Measurements from ENCODE around the gene HCAR3. TPM values are rescaled to one million over a fixed set of nuclear protein-coding genes. Genes with fewer than 3 reads are reported as not detected.

The HCAR3 gene
- polyA plus RNA-seq, 1 of the 3 experiments (the other 2 are of a cell fraction) = not detected

DNA sequence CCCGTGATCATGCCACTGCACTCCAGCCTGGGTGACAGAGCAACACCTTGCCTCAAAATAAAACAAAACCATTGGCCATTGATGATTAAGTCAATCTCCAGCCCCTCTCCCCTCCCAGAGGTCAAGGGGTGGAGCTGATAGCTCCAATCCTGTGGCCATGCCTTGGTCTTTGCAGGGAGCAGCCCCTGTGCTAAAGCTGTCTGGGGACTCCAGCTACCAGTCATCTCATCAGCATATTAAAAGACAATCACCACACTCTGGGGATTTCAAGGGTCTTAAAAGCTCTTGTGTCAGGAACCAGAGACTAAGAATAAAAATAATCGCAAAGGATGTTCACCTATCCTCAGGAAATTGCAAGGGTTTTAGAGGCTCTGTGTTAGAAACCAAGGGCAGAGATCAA lies 44.1 kb downstream of the HCAR3 start:
- H3K4me3 ChIP-seq (ENCODE audit: low read depth in 2 of 2, low read length in 1 of 2) = no peak overlapping the region
- H3K9ac ChIP-seq = no peak overlapping the region
- no peak for DNase-seq
- no peaks in the 10 kb centered on the region for H3K36me3 ChIP-seq (replicated peaks in 1 of 2; ENCODE audit: control insufficient read depth in 1 of 2, insufficient read depth in 2 of 2, low read length in 1 of 2)
- no peak overlapping the region for H2AFZ ChIP-seq (ENCODE audit: low read depth)
- H3F3A ChIP-seq (replicated peaks; ENCODE audit: insufficient read depth) = peaks cover 14% of the 10 kb centered on the region
- WGBS (ENCODE audit: low lambda C conversion rate) = 84% methylated on average over 2 of the region's 2 CpGs
- ChIA-PET POLR2A (no interaction called here), CTCF (no interaction called here)
- H3K4me1 ChIP-seq (ENCODE audit: control insufficient read depth in 1 of 2, insufficient read depth in 2 of 2, low read depth in 1 of 2, low read length in 1 of 2) = peaks cover 0 to 5% of the 10 kb centered on the region in 2 experiments; a peak in 1 of 4 replicates
- H3K4me2 ChIP-seq = no peak overlapping the region
- no peak overlapping the region for H3K27ac ChIP-seq (ENCODE audit: low read depth in 2 of 2, low read length in 1 of 2)
- H4K20me1 ChIP-seq (ENCODE audit: insufficient read depth) = no peaks in the 10 kb centered on the region
- H3K27me3 ChIP-seq (ENCODE audit: insufficient read depth) = no peaks in the 10 kb centered on the region
- H3K9me2 ChIP-seq = no peaks in the 10 kb centered on the region
- no peak for TF ChIP-seq RAD21 (IDR thresholded peaks at IDR 0.05; ENCODE audit: low read length)
- no peak for TF ChIP-seq TEAD4 (IDR thresholded peaks at IDR 0.05; ENCODE audit: borderline replicate concordance, insufficient read depth)
- no peak for TF ChIP-seq GATA2 (CRISPR knock-in tag; IDR thresholded peaks at IDR 0.05)
- no peak for TF ChIP-seq RCOR1 (IDR thresholded peaks at IDR 0.05; ENCODE audit: low read length)
- TF ChIP-seq CHD2 (IDR thresholded peaks at IDR 0.05; ENCODE audit: low read length, partially characterized antibody) = no peak
- TF ChIP-seq, protein P1, sequence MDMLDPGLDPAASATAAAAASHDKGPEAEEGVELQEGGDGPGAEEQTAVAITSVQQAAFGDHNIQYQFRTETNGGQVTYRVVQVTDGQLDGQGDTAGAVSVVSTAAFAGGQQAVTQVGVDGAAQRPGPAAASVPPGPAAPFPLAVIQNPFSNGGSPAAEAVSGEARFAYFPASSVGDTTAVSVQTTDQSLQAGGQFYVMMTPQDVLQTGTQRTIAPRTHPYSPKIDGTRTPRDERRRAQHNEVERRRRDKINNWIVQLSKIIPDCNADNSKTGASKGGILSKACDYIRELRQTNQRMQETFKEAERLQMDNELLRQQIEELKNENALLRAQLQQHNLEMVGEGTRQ (IDR thresholded peaks at IDR 0.05; ENCODE audit: borderline replicate concordance, low read depth, low read length) = no peak
- no peak for TF ChIP-seq POLR2AphosphoS5 (IDR thresholded peaks at IDR 0.05; ENCODE audit: low read depth, low read length)
- TF ChIP-seq, protein P2, sequence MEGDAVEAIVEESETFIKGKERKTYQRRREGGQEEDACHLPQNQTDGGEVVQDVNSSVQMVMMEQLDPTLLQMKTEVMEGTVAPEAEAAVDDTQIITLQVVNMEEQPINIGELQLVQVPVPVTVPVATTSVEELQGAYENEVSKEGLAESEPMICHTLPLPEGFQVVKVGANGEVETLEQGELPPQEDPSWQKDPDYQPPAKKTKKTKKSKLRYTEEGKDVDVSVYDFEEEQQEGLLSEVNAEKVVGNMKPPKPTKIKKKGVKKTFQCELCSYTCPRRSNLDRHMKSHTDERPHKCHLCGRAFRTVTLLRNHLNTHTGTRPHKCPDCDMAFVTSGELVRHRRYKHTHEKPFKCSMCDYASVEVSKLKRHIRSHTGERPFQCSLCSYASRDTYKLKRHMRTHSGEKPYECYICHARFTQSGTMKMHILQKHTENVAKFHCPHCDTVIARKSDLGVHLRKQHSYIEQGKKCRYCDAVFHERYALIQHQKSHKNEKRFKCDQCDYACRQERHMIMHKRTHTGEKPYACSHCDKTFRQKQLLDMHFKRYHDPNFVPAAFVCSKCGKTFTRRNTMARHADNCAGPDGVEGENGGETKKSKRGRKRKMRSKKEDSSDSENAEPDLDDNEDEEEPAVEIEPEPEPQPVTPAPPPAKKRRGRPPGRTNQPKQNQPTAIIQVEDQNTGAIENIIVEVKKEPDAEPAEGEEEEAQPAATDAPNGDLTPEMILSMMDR (IDR thresholded peaks at IDR 0.05) = no peak
- TF ChIP-seq, protein P3, sequence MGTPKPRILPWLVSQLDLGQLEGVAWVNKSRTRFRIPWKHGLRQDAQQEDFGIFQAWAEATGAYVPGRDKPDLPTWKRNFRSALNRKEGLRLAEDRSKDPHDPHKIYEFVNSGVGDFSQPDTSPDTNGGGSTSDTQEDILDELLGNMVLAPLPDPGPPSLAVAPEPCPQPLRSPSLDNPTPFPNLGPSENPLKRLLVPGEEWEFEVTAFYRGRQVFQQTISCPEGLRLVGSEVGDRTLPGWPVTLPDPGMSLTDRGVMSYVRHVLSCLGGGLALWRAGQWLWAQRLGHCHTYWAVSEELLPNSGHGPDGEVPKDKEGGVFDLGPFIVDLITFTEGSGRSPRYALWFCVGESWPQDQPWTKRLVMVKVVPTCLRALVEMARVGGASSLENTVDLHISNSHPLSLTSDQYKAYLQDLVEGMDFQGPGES (IDR thresholded peaks at IDR 0.05; ENCODE audit: low read depth, low read length) = no peak
- no peak for TF ChIP-seq FOXJ3 (CRISPR knock-in tag; IDR thresholded peaks at IDR 0.05)
- TF ChIP-seq JUND (IDR thresholded peaks at IDR 0.05) = no peak
- TF ChIP-seq MXI1 (IDR thresholded peaks at IDR 0.05; ENCODE audit: low read depth, low read length) = no peak
- TF ChIP-seq SIN3A (IDR thresholded peaks at IDR 0.05; ENCODE audit: borderline replicate concordance, low read depth, low read length) = no peak
- no peak for TF ChIP-seq YY1 (IDR thresholded peaks at IDR 0.05; ENCODE audit: low read depth)
- TF ChIP-seq, protein P4, sequence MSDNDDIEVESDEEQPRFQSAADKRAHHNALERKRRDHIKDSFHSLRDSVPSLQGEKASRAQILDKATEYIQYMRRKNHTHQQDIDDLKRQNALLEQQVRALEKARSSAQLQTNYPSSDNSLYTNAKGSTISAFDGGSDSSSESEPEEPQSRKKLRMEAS (IDR thresholded peaks at IDR 0.05; ENCODE audit: low read depth) = no peak
- TF ChIP-seq EZH2phosphoT487 (IDR thresholded peaks at IDR 0.05; ENCODE audit: borderline replicate concordance, low read depth) = no peak
- TF ChIP-seq RFX5 (IDR thresholded peaks at IDR 0.05; ENCODE audit: low read length) = no peak
- TF ChIP-seq, protein P5, sequence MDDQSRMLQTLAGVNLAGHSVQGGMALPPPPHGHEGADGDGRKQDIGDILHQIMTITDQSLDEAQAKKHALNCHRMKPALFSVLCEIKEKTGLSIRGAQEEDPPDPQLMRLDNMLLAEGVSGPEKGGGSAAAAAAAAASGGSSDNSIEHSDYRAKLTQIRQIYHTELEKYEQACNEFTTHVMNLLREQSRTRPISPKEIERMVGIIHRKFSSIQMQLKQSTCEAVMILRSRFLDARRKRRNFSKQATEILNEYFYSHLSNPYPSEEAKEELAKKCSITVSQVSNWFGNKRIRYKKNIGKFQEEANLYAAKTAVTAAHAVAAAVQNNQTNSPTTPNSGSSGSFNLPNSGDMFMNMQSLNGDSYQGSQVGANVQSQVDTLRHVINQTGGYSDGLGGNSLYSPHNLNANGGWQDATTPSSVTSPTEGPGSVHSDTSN (IDR thresholded peaks at IDR 0.05) = no peak
- TF ChIP-seq, protein P6, sequence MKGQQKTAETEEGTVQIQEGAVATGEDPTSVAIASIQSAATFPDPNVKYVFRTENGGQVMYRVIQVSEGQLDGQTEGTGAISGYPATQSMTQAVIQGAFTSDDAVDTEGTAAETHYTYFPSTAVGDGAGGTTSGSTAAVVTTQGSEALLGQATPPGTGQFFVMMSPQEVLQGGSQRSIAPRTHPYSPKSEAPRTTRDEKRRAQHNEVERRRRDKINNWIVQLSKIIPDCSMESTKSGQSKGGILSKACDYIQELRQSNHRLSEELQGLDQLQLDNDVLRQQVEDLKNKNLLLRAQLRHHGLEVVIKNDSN (IDR thresholded peaks at IDR 0.05; ENCODE audit: borderline replicate concordance, low read depth) = no peak
- no peaks in the 10 kb centered on the region for H3K9me3 ChIP-seq
- no peaks in the 10 kb centered on the region for H3K79me2 ChIP-seq (ENCODE audit: insufficient read depth)
